Femur (tissue), 1 donor: ENCODE data around the gene KLHL17.

Experiments used
- DNase-seq: peaks from one replicate; pipeline ENCODE4 v3.0.0-alpha.2; 2017

KLHL17 gene

GRCh38 chr1:952603-953002 is 7.8 kb upstream of the KLHL17 start:
- DNase-seq = no peak

- no peak for DNase-seq
Observed at GRCh38 chr1:953524-954320, 6.7 kb upstream of the KLHL17 start.

GRCh38 chr1:954927-955326 is 5.5 kb upstream of the KLHL17 start:
- no peak for DNase-seq

GRCh38 chr1:955474-955873 is 4.9 kb upstream of the KLHL17 start:
- no peak for DNase-seq

- no peak for DNase-seq
Observed at GRCh38 chr1:956636-957035, 3.7 kb upstream of the KLHL17 start.

- DNase-seq = peak; percentile 98
Observed at GRCh38 chr1:958823-959730, 1.3 kb upstream of the KLHL17 start, which contains the start of gene NOC2L. Gene NOC2L, minus strand, starts transcription at chr1:959256. Its CDS starts 16 bp downstream, at chr1:959240.

- DNase-seq = no peak
Observed at GRCh38 chr1:959731-960362, 537 bp upstream of the KLHL17 start.

GRCh38 chr1:961132-961669 is 817 bp downstream of the KLHL17 start:
- DNase-seq = no peak

GRCh38 chr1:962381-963300 is 2.3 kb downstream of the KLHL17 start:
- no peak for DNase-seq

GRCh38 chr1:963301-963651 is 2.9 kb downstream of the KLHL17 start:
- no peak for DNase-seq

GRCh38 chr1:963746-964525 is 3.6 kb downstream of the KLHL17 start:
- no peak for DNase-seq

GRCh38 chr1:964691-965525 is 4.5 kb downstream of the KLHL17 start:
- no peak for DNase-seq

- no peak for DNase-seq
Observed at GRCh38 chr1:965526-966134, 5.2 kb downstream of the KLHL17 start.

- DNase-seq = no peak
Observed at GRCh38 chr1:966135-966703, 5.8 kb downstream of the KLHL17 start, which contains the start of gene PLEKHN1. Gene PLEKHN1, plus strand, starts transcription at chr1:966482. Its CDS starts 50 bp downstream, at chr1:966532.

- no peak for DNase-seq
Observed at GRCh38 chr1:966704-967300, 6.4 kb downstream of the KLHL17 start.

- DNase-seq = no peak
Observed at GRCh38 chr1:967466-968343, 7.3 kb downstream of the KLHL17 start.

- no peak for DNase-seq
Observed at GRCh38 chr1:969260-969855, 9.0 kb downstream of the KLHL17 start.
